Measurements from ENCODE around the gene POLA1. TPM values are rescaled to one million over a fixed set of nuclear protein-coding genes. Genes with fewer than 3 reads are reported as not detected.

Gene POLA1
- total RNA-seq, 4 donors from 2014 or later, result 12.0 to 15.6 (median 12.5) TPM

DNA sequence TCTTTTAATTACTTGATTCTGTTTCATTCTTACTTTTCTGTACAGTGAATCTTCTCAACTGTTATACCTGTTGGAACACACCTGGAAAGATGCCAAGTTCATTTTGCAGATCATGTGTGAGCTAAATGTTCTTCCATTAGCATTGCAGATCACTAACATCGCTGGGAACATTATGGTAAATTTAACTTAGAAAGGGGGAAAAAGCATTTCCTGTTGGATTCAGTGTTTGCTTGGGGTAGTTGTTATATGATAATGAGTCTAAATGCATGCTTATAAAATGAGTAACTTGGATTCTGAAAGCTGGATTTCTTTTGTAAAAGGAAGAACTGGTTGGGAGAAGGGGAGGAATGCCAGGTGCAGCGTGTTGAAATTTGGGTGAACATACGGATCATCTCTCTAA is 47.6 kb downstream of the POLA1 start:
- TF ChIP-seq POLR2A (IDR thresholded peaks at IDR 0.05) (no peak), EP300 (IDR thresholded peaks at IDR 0.05) (no peak), POLR2AphosphoS5 (IDR thresholded peaks at IDR 0.05) (no peak)
- TF ChIP-seq, protein P1, sequence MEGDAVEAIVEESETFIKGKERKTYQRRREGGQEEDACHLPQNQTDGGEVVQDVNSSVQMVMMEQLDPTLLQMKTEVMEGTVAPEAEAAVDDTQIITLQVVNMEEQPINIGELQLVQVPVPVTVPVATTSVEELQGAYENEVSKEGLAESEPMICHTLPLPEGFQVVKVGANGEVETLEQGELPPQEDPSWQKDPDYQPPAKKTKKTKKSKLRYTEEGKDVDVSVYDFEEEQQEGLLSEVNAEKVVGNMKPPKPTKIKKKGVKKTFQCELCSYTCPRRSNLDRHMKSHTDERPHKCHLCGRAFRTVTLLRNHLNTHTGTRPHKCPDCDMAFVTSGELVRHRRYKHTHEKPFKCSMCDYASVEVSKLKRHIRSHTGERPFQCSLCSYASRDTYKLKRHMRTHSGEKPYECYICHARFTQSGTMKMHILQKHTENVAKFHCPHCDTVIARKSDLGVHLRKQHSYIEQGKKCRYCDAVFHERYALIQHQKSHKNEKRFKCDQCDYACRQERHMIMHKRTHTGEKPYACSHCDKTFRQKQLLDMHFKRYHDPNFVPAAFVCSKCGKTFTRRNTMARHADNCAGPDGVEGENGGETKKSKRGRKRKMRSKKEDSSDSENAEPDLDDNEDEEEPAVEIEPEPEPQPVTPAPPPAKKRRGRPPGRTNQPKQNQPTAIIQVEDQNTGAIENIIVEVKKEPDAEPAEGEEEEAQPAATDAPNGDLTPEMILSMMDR (IDR thresholded peaks at IDR 0.05), result no peak
- no peak overlapping the region for H3K4me3 ChIP-seq
- no peak for ATAC-seq
- H3K9me3 ChIP-seq, result no peaks in the 10 kb centered on the region
- H3K36me3 ChIP-seq, result peaks cover 0 to 19% of the 10 kb centered on the region in 2 donors
- 37 to 78% methylated on average over 2 to 3 of the region's 3 CpGs for WGBS, 2 donors (ENCODE audit: low coverage in 1 of 2)
- H3K27ac ChIP-seq, result no peak overlapping the region
- H3K4me1 ChIP-seq, result no peaks in the 10 kb centered on the region
- no peaks in the 10 kb centered on the region for H3K27me3 ChIP-seq

DNA sequence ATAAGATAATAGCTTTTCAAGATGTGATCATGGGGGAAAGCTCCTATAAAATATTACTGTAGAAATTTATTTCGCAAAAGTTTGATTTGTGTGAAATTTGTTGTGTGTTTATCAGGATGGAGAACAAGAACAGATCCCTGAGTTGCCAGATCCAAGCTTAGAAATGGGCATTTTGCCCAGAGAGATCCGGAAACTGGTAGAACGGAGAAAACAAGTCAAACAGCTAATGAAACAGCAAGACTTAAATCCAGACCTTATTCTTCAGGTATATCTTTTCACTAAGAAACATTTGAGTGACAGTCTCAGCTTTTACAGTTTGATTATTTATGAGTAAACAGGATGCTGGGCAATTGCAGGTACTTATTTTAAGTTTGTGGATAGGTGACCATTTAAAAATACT is 54.5 kb downstream of the POLA1 start:
- no peak for ATAC-seq
- no peaks in the 10 kb centered on the region for H3K9me3 ChIP-seq
- TF ChIP-seq POLR2A (IDR thresholded peaks at IDR 0.05) (no peak), POLR2AphosphoS5 (IDR thresholded peaks at IDR 0.05) (no peak), EP300 (IDR thresholded peaks at IDR 0.05) (no peak)
- TF ChIP-seq, protein P1 (IDR thresholded peaks at IDR 0.05), result no peak

DNA sequence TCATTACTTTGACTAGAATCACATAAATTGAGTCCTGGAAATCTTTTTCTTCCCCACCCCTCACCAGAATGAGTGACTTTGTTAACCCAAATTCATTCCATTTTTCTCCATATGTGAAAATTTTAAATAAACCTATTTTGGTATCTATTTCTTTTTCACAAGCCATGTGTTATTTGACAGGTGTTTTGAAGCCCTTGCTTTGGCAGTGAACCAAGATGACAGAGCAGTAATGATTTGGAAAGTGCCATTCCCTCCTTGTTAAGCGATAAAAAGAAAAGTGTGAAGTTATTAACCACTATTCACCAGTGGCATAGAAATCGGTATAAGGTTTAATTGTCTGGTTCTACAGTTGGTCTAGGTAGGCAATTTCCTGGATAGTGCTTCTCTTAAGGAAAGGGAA is 66.1 kb downstream of the POLA1 start:
- Histone ChIP-seq H3K4me1 (no peaks in the 10 kb centered on the region), H3K4me3 (no peak overlapping the region), H3K36me3 (peaks cover 0 to 10% of the 10 kb centered on the region in 2 donors), H3K27ac (no peak overlapping the region), H3K27me3 (no peaks in the 10 kb centered on the region), H3K9me3 (no peaks in the 10 kb centered on the region)
- 90% methylated on average over 2 of the region's 2 CpGs for WGBS, 2 donors (ENCODE audit: low coverage in 1 of 2)
- TF ChIP-seq POLR2A (IDR thresholded peaks at IDR 0.05) (no peak), EP300 (IDR thresholded peaks at IDR 0.05) (no peak), POLR2AphosphoS5 (IDR thresholded peaks at IDR 0.05) (no peak)
- TF ChIP-seq, protein P1 (IDR thresholded peaks at IDR 0.05), result no peak
- ATAC-seq, result no peak

More for the DNA sequence above, 54.5 kb downstream of the POLA1 start:
- H3K27me3 ChIP-seq, result no peaks in the 10 kb centered on the region
- H3K4me1 ChIP-seq, result no peaks in the 10 kb centered on the region
- H3K36me3 ChIP-seq, result peaks cover 0 to 9% of the 10 kb centered on the region in 2 donors
- H3K4me3 ChIP-seq, result no peak overlapping the region
- WGBS, 2 donors (ENCODE audit: low coverage in 1 of 2), result 69 to 76% methylated on average over 3 of the region's 3 CpGs
- no peak overlapping the region for H3K27ac ChIP-seq

DNA sequence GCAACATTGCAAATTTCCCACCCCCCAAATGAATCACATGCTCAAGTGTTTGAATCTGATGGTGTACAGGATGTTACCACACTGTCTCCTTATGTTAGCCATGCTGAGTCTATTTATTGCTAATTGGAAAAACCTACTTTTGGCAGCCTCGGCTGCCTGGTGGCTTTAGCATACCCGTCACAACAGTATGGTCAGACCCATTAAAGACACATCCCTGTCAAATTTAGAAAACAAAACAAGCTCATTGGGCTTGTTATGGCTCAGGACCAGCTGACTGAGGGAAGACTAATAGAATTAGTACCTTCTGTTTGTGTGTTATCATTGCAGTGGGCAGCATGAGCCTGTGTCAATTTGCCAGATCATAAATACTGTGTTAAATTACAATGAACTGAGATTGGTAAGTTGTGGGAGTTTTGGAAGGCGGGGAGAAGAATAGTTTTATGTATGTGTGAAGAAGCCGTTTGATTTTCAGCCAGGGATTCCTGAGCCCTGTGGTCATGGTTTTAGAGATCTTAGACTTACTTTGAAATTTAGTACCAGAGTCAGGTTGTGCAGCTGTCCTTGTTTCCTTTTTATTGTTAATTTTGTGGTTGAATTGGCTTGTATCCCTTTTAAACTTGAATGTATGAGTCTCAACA is 66.8 kb downstream of the POLA1 start:
- H3K36me3 ChIP-seq, result peaks cover 0 to 10% of the 10 kb centered on the region in 2 donors
- TF ChIP-seq POLR2A (IDR thresholded peaks at IDR 0.05), result no peak
- TF ChIP-seq EP300 (IDR thresholded peaks at IDR 0.05), result no peak
- no peak for TF ChIP-seq POLR2AphosphoS5 (IDR thresholded peaks at IDR 0.05)
- TF ChIP-seq, protein P1 (IDR thresholded peaks at IDR 0.05), result no peak
- H3K9me3 ChIP-seq, result no peaks in the 10 kb centered on the region
- H3K4me1 ChIP-seq, result no peaks in the 10 kb centered on the region
- no peak for ATAC-seq
- H3K27ac ChIP-seq, result no peak overlapping the region
- H3K27me3 ChIP-seq, result no peaks in the 10 kb centered on the region
- WGBS, 2 donors (ENCODE audit: low coverage in 1 of 2), result 49 to 71% methylated on average over 2 to 3 of the region's 4 CpGs
- no peak overlapping the region for H3K4me3 ChIP-seq

DNA sequence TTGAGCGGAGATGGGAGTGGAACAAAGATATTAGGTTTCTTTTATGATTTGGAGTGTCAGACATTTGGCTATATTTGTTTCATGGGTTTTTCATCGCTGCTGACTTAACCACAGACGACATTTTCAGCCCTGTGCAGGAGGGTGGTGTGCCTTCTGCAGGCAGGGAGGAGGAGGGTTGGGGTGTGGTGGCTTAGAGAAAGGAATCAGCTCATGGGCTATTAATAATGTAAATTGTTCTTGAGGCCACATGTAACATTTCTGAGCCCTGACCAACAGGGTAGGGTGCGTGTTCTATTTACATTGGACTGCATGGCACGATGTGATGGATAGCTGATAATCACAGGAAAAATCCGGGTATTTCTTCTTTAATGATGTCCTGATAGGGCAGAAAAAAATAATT is 67.6 kb downstream of the POLA1 start:
- no peaks in the 10 kb centered on the region for H3K9me3 ChIP-seq
- 79% methylated on average over 6 of the region's 6 CpGs; no CpG with 5 or more reads in 1 of the 2 donors for WGBS, 2 donors (ENCODE audit: low coverage in 1 of 2)
- no peaks in the 10 kb centered on the region for H3K4me1 ChIP-seq
- H3K36me3 ChIP-seq, result peaks cover 0 to 10% of the 10 kb centered on the region in 2 donors
- no peak for TF ChIP-seq POLR2AphosphoS5 (IDR thresholded peaks at IDR 0.05)
- TF ChIP-seq EP300 (IDR thresholded peaks at IDR 0.05), result no peak
- no peak for TF ChIP-seq POLR2A (IDR thresholded peaks at IDR 0.05)
- TF ChIP-seq, protein P1 (IDR thresholded peaks at IDR 0.05), result no peak
- no peak overlapping the region for H3K27ac ChIP-seq
- no peaks in the 10 kb centered on the region for H3K27me3 ChIP-seq
- no peak overlapping the region for H3K4me3 ChIP-seq
- no peak for ATAC-seq
